HepG2 (cell line): Measurements from ENCODE around the gene LIMS2. TPM values are rescaled to one million over a fixed set of nuclear protein-coding genes. Genes with fewer than 3 reads are reported as not detected.

Experiments
- BORCS8-MEF2B ChIP-seq: sonication (generic); formaldehyde crosslinking; IDR thresholded peaks from 2 replicates; pipeline ENCODE4 v1.8.0; 2022; ENCODE audit warnings: mild to moderate bottlenecking, missing genetic modification reagents
- CEBPZ ChIP-seq: IDR thresholded peaks from 2 replicates; pipeline ENCODE4 v1.6.1; 2012; ENCODE audit warnings: low read length, improper control_type of control experiment
- CERS6 ChIP-seq: sonication (generic); formaldehyde crosslinking; IDR thresholded peaks from 2 replicates; pipeline ENCODE4 v1.5.0; 2020; ENCODE audit warnings: missing genetic modification reagents
- CREBL2 ChIP-seq: sonication (generic); formaldehyde crosslinking; IDR thresholded peaks from 2 replicates; pipeline ENCODE4 v1.8.1; 2023; ENCODE audit warnings: missing genetic modification reagents, mild to moderate bottlenecking, borderline replicate concordance
- DZIP1 ChIP-seq: sonication (generic); formaldehyde crosslinking; IDR thresholded peaks from 2 replicates; pipeline ENCODE4 v1.5.0; 2020; ENCODE audit warnings: mild to moderate bottlenecking, missing genetic modification reagents
- EHMT2 ChIP-seq: fragments of 200-600 bp; sonication (generic); IDR thresholded peaks from 2 replicates; pipeline ENCODE4 v1.7.0; 2017; ENCODE audit warnings: antibody characterized with exemption, low read depth, low read length, borderline replicate concordance
- ELF4 ChIP-seq: sonication (generic); formaldehyde crosslinking; IDR thresholded peaks from 2 replicates; pipeline ENCODE4 v1.5.0; 2020; ENCODE audit warnings: missing genetic modification reagents, mild to moderate bottlenecking, moderate library complexity, borderline replicate concordance
- KAT8 ChIP-seq: IDR thresholded peaks from 2 replicates; pipeline ENCODE4 v1.6.1; 2016; ENCODE audit warnings: missing genetic modification reagents, missing compliant biosample characterization
- NFE2L2 ChIP-seq: fragments of 150-350 bp; IDR thresholded peaks from 2 replicates; pipeline ENCODE4 v1.6.1; 2014; ENCODE audit warnings: low read length
- PBX3 ChIP-seq: sonication (generic); formaldehyde crosslinking; IDR thresholded peaks from 2 replicates; pipeline ENCODE4 v1.8.1; 2023; ENCODE audit warnings: missing genetic modification reagents, inconsistent platforms, borderline replicate concordance
- RFX3 ChIP-seq: IDR thresholded peaks from 2 replicates; pipeline ENCODE4 v1.6.1; 2016; ENCODE audit warnings: missing biosample characterization, missing genetic modification reagents
- SRF ChIP-seq: IDR thresholded peaks from 2 replicates; pipeline ENCODE4 v1.6.1; 2011; ENCODE audit warnings: mild to moderate bottlenecking, low read depth, low read length, moderate library complexity
- USF2 ChIP-seq, 2 experiments: sonication (generic) in 1 of 2; formaldehyde crosslinking in 1 of 2; IDR thresholded peaks; 2 replicates each; pipeline versions ENCODE4 v1.5.1 to v1.6.1; 2011 to 2020; ENCODE audit warnings: borderline replicate concordance in 1 of 2, low read depth in 1 of 2, low read length in 1 of 2, mild to moderate bottlenecking in 1 of 2, missing genetic modification reagents in 1 of 2, moderate library complexity in 1 of 2
- ZBTB3 ChIP-seq: sonication (generic); formaldehyde crosslinking; IDR thresholded peaks from 2 replicates; pipeline ENCODE4 v1.4.0; 2020; ENCODE audit warnings: low read depth, mild to moderate bottlenecking, moderate library complexity, missing genetic modification reagents, borderline replicate concordance
- ZC3H4 ChIP-seq: sonication (generic); formaldehyde crosslinking; IDR thresholded peaks from 2 replicates; pipeline ENCODE4 v1.4.0; 2020; ENCODE audit warnings: missing genetic modification reagents, borderline replicate concordance
- ZNF331 ChIP-seq: sonication (generic); formaldehyde crosslinking; IDR thresholded peaks from 2 replicates; pipeline ENCODE4 v1.4.0; 2020; ENCODE audit warnings: missing genetic modification reagents
- ZNF674 ChIP-seq: sonication (generic); formaldehyde crosslinking; IDR thresholded peaks from 2 replicates; pipeline ENCODE4 v1.5.0; 2020; ENCODE audit warnings: low read depth, mild to moderate bottlenecking, missing genetic modification reagents
- ZNF841 ChIP-seq: sonication (generic); formaldehyde crosslinking; IDR thresholded peaks from 2 replicates; pipeline ENCODE4 v1.8.1; 2023; ENCODE audit warnings: missing genetic modification reagents, borderline replicate concordance
- ZSCAN25 ChIP-seq: sonication (generic); formaldehyde crosslinking; IDR thresholded peaks from 2 replicates; pipeline ENCODE4 v1.8.0; 2022; ENCODE audit warnings: mild to moderate bottlenecking, missing genetic modification reagents
- polyA plus RNA-seq, 8 experiments: library from polyadenylated mRNA; depleted of rRNA in 3 of 8; stranded (reverse) in 7 of 8; unstranded in 1 of 8; fragments of >200 nt; fragmentation: Illumina TruSeq in 4 of 8; extraction: Trizol in 4 of 8; gene quantifications; 2 replicates each; pipeline versions ENCODE4 v1.2.1 to v1.2.3, GENCODE V29; 2011 to 2016; ENCODE audit warnings: low read depth in 4 of 8, missing spikeins in 1 of 8, mixed read lengths in 1 of 8; ENCODE audit not compliant: insufficient read depth in 1 of 8
- total RNA-seq, 5 experiments: library from RNA; depleted of rRNA; stranded (reverse); fragments of >200 nt; fragmentation: Illumina TruSeq; extraction: Trizol; gene quantifications; 2 replicates each; pipeline ENCODE4 v1.2.3, GENCODE V29; 2016; ENCODE audit warnings: low read depth in 1 of 5

The LIMS2 gene
- total and polyA plus RNA-seq, 2 of the 13 experiments (the other 11 are each of a cell fraction or from before 2014, with no cell fraction given) = 1.0 to 1.9 TPM

GRCh38 chr2:127701193-127701650 is 25.9 kb upstream of the LIMS2 start, which contains the start of gene SFT2D3 (continued):
- TF ChIP-seq KAT8 (CRISPR knock-in tag) (peak; percentile 95), ZNF674 (CRISPR knock-in tag) (no peak), RFX3 (CRISPR knock-in tag) (no peak), EHMT2 (no peak), ZC3H4 (peak; percentile 94), ZBTB3 (CRISPR knock-in tag) (no peak), ZSCAN25 (no peak), ELF4 (CRISPR knock-in tag) (peak; percentile 68; the same call in 1 of the 2 replicates), BORCS8-MEF2B (CRISPR knock-in tag) (no peak), CERS6 (CRISPR knock-in tag) (no peak), PBX3 (no peak), CREBL2 (no peak), ZNF331 (peak; percentile 80; the same call in 1 of the 2 replicates), CEBPZ (no peak), ZNF841 (CRISPR knock-in tag) (no peak), NFE2L2 (no peak), DZIP1 (CRISPR knock-in tag) (no peak), SRF (no peak), USF2 (IDR thresholded peaks at IDR 0.05; ENCODE audit: low read depth, low read length) (no peak), USF2 (CRISPR knock-in tag; IDR thresholded peaks at IDR 0.05; ENCODE audit: borderline replicate concordance) (no peak; the same call in 1 of the 2 replicates)
